GM19025 (cell line): ENCODE results near the gene ZNF25.
"Not testable (repeated sequence)": the region's sequence is repeated elsewhere in the genome, so short reads cannot be mapped to it uniquely, and the experiment has no call there.

ENCODE experiments used
- ATAC-seq: cut with Tn5 transposase; IDR thresholded peaks from one replicate; pipeline ENCODE4 v1.9.1; 2021; ENCODE audit warnings: mild to moderate bottlenecking, low read depth, moderate library complexity; ENCODE audit not compliant: unreplicated experiment

ZNF25 gene

DNA sequence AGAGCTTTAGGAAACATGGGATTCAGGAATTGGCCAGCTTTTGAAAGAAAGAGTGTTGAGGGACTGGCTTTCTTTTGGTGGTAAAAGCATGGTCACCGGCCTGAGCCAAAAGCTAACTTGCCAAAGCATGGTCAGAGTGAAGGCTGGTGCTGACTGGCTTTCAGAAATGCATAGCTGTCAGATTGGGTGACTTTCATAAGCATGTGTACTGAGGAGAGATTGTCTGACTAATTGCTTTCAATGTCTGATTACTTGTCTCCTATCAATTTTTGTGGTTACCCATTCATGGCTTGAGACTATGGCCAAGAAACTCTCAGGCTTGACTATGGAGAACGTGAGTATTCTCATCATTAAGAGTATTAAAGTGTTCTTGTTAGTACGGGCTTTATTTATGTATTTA, 28.2 kb downstream of the ZNF25 start:
- ATAC-seq, result no peak

DNA sequence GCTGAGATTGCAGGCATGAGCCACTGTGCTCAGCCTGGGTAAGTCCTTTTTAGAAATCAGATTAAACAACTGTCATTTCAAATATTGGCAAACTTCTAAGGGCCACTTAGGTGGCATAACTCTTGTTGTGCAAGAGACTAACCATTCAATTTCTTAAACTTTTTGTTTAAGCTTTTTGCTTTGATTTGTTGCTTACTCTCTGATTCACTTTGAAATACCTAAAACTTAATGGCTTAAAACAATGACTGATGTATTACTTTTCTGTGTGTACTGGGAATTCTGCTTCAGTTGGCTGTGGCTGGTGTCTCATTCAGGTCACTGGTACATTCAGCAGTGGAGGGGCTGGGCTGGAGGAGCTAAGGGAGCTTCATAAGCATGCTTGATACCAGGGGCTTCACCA, 28.9 kb downstream of the ZNF25 start:
- ATAC-seq, result no peak

DNA sequence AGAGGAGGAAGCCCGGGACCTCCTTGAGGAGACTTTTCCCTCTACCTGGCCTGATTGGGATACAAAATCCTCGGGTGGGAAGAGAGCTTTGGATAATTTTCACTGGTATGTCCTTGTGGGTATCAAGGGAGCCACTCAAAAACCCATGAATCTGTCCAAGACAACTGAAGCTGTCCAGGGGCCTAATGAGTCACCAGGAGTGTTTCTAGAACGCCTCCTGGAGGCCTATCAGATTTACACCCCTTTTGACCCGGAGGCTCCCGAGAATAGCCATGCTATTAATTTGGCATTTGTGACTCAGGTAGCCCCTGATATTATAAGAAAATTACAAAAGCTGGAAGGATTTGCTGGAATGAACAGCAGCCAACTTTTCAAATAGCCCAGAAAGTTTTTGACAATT, 38.6 kb downstream of the ZNF25 start:
- ATAC-seq, result no peak

DNA sequence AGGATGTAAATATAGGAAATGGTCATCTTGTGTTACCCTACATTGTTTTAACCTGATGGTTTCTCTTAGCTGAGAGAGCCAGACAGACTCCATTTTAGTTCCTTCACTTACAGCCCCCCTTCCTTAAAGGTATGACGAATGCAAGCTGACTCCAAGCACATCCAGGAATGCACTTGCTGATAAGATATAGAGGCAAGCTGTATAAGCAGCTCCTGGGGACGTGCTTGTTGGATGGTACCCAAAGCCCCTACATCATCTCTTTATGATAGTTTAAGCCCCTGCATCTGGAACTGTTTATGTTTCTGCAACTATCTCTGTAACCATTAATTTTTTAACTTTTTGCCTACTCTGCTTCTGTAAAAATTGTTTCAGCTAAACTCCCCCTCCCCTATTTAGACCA, 41.7 kb downstream of the ZNF25 start:
- ATAC-seq, result no peak

DNA sequence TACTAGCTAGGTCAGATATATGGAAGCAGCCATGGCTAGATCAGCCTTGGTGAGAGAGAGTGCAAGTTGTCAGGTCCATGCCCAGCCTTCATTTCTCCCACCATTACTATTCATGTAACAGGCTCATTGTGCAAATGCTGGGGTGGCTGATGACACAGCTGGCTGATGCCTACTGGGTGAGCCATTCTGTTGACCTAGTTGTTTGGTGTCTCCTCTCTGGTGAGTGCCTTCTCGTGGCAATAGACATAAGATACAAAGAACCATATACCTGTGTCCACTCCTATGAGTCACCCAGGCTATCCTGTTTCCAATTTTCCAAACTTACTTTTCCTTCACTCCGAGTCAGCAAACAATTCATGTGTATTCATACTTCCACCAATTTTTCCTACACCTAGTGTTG, 46.0 kb downstream of the ZNF25 start:
- ATAC-seq, result no peak

DNA sequence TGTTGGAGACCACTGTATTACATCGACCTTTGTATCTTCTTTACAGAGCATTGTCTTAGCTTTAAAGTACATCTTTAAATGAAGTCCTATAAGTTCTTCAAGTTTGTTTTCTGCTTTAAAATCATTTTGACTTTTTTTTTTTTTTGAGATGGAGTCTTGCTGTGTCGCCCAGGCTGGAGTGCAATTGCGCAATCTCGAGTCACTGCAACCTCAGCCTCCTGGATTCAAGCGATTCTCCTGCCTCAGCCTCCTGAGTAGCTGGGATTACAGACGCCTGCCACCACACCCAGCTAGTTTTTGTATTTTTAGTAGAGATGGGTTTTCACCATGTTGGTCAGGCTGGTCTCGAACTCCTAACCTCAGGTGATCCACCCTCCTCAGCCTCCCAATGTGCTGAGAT, 68.3 kb downstream of the ZNF25 start:
- not testable (repeated sequence) for ATAC-seq

DNA sequence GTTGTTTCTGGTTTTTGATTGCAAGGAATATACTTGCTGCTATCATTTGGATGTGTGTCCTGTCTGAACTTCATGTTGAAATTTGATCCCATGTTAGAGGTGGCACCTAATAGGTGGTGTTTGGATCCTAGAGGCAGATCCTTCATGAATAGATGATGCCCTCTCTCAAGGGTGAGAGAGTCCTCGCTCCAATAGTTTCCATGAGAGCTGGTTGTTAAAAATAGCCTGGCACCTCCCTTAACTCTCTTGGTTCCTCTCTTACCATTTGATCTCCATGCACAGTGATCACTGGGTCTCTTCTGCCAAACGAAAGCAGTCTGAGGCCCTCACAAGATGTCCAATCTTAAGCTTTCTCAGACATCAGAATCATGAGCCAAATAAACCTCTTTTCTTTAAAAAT, 70.1 kb downstream of the ZNF25 start:
- no peak for ATAC-seq
